Stimulated activated CD8-positive, alpha-beta memory T cell treated with anti-CD3 and anti-CD28 coated beads, Interleukin-12 subunit alpha, Interleukin-12 subunit beta, amount 100 ng/mL, for 4 hours (primary cell): ENCODE measurements around the gene DYNLT1.
A peak's percentile ranks its signal among the peaks of the same experiment; 100 is the strongest.
"Not testable (repeated sequence)": the region's sequence is repeated elsewhere in the genome, so short reads cannot be mapped to it uniquely, and the experiment has no call there.

Source experiments
- DNase-seq: peaks from one replicate; pipeline ENCODE4 v3.0.0-alpha.2; 2020; ENCODE audit warnings: low read depth

DYNLT1 gene

DNA sequence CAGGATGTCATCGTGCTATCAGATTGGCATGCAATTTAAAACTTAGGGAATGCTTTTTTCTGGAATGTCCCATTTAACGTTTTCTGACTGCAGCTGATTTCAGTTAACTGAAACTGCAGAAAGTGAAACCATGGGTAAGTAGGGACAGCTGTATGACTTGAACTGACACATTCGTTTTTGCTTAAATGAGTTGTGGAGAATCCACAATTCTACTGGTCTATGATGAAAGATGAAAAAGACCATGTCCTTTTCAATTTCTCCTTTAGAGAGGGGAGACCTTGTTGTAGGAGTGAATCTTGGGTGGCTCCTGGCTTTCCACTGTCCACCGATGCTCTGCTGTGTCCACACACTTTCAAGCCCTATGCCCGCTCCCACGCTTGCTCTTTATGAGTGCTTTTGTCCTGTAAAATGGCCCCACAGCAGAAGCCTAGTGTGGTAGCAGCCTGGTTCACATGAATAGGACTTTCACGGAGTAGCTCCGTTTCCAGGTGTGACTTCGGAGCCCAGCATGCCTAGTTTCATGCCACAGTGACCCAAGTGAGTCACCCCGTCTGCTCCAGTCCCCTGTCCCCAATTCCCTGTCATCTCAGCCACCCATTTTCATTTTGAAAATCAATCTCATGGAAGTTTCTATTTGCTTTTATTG is 21.9 kb downstream of the DYNLT1 start:
- DNase-seq: no peak

DNA sequence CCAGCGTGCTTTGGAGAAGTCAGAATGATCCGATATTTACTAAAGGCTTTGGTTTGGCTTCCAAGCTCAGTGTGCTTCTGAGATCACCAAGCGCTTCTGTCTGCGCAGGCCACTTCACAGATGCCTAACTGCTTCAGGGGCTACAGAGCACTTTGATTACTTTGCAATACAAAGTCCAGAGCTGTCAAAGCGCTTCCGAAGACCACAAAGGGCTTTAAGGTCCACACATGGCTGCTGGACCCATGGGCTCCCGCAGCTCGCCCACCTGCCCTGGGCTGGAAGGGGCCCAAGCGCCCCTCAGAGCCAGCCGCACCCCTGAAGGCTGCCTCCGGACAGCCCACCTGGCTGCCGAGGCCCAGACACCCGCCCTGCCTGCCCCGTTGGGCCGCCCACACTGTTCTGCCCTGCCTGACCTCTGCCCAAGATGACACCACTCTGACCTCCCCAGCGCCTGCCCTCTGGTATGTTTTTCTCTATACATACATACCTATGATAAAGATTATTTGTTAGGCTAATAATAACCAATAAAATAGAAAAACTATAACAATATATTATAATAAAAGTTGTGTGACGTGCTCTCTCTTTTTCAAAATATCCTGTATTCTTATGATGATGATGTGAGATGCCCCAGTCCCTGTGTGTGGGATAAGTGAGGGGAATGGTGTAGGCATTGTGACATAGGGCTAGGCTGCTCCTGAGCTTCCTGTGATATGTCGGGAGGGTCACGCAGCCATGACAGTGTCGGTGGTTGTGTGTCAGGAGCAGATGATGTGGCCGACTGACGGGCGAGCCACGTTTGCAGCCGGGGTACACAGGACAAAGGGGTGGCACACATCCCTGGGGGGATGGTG is 22.6 kb downstream of the DYNLT1 start:
- no peak for DNase-seq

DNA sequence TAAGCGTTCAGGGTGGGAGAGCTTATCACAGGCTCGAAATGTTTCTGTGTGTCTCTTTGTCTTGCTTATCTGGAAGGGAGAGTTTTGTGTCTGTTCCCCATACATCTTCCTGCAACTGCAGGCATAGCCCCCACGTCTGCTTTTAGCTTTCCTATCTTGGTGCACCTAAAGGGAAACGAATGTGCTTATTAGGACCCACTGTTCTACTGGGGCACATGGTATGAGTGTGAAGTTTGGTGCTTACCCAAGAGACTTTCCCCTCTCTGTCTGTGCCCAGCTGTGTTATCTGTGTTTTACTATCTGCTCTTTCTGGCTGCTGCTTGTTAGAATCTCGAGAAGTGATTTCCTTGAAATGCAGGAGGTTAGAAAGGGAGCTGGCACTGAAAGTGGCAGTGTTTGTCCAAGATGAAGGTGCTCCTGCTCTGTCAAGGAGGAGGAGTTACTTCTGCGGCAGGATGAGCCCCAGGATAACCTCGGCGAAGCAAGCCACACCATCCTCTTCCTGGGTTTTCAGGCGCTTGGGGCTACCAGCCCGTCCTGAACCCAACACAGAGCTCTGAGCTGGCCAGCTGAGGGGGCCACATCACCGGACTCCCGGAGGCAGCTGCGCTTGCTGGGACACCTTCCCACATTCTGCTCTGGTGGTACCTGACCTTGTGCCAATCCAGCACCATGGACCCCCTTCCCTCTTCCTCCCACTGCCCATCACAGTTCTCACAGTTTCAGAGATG is 23.4 kb downstream of the DYNLT1 start:
- DNase-seq: no peak

DNA sequence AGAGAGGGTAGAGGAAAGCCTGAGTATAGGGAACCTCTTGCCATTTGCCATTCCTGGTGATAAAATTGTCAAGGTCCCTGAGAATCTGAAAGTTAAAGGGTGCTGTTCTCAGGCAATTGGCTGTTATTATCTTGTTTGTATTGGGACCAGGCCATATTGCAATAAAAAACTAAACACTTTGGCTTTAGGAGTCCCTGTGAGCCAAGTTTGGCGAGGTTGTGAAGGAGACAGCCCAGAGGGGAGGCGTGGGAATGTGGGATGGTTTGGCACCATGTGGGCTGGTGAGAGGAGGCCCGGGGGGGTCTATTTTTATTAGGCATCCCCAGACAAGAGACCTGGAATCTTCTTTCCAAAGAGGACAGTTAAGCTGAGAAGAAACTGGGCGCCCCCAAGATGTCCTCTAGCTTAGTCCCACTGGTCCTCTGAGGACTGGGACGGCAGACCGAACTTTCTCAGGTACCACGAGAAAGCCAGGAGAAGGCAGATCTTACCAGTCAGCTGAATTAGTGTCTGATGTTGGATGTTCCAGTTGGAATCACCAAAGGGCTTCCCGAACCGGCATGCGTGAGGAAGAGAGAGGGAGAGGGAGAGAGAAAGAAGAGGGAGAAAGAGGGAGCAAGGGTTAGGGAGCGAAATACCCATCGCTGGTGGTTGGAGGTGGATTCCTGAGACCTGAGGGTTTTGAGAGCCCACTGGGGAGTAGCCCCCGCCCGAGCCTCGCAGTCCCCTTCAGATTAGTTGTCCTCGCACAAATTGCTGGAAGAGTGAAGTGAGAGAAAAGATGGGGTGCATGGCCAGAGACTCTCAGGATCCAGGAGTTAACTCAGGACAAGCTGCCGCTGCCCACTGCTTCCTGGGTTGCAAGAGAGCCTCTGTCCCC is 24.4 kb downstream of the DYNLT1 start:
- DNase-seq: no peak

DNA sequence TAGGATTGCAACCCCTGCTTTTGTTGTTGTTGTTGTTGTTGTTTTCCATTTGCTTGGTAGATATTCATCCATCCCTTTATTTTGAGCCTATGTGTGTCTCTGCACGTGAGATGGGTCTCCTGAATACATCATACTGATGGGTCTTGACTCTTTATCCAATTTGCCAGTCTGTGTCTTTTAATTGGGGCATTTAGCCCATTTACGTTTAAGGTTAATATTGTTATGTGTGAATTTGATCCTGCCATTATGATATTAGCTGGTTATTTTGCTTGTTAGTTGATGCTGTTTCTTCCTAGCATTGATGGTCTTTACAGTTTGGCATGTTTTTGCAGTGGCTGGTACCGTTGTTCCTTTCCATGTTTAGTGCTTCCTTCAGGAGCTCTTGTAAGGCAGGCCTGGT is 26.3 kb downstream of the DYNLT1 start:
- DNase-seq: not testable (repeated sequence)

DNA sequence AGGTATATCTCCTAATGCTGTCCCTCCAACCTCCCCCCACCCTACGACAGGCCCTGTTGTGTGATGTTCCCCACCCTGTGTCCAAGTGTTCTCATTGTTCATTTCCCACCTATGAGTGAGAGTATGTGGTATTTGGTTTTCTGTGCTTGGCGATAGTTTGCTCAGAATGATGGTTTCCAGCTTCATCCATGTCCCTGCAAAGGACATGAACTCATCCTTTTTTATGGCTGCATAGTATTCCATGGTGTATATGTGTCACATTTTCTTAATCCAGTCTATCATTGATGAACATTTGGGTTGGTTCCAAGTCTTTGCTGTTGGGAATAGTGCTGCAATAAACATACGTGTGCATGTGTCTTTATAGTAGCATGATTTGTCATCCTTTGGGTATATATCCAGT is 29.9 kb downstream of the DYNLT1 start:
- not testable (repeated sequence) for DNase-seq

DNA sequence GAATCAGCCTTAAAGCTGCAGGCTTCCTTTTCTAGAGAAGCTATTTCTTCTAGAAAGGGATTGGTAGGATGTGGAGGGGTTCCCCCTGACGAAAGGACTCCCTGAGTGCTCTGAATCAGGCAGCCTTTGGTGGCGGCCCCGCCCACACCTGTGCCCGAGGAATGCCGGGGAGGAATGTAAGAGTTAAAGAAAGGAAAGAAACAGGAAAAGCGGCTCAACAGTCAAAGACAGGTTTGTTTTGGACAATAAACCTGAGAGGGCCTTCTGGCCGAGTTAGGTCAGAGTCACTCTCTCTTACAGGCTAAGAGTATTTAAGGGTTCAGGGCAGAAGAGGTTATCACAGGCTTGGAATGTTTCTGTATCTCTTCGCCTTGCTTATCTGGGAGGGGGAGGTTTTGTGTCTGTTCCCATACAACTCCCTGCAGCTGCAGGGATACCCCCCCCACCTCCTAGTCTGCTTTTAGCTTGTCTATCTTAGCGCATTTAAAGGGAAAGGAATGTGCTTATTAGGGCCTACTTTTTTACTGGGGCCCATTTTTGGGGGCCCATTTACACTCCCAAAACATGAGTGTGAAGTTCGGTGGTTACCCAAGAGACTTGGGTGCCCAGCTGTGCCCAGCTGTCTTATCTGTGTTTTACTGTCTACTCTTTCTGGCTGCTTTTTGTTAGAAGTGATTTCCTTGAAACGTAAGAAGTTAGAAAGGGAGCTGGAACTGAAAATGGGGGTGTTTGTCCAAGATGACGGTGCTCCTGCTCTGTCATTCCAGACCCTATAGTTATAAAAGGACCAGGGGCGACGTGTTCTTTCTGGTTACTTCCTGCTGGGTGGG is 32.8 kb downstream of the DYNLT1 start:
- no peak for DNase-seq

DNA sequence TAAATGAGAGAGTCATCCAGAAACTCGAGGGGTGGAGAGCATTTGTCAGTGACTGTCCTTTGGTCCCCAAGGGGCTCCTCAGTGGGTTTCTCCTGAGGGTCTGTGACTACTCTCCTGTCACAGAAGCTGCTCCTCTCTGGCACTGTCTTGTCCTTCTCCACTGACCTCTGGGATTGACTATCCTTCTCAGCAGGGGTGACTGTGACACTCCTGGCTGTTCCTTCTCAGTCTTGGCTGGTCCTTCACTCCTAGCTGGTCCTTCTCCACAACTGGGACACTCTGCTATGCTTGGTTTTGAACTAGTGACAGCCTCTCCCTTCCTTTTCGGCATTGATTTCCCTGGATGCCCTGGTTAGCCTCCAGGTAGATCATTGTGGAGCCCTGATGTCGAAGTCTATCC is 33.5 kb downstream of the DYNLT1 start:
- DNase-seq: no peak

DNA sequence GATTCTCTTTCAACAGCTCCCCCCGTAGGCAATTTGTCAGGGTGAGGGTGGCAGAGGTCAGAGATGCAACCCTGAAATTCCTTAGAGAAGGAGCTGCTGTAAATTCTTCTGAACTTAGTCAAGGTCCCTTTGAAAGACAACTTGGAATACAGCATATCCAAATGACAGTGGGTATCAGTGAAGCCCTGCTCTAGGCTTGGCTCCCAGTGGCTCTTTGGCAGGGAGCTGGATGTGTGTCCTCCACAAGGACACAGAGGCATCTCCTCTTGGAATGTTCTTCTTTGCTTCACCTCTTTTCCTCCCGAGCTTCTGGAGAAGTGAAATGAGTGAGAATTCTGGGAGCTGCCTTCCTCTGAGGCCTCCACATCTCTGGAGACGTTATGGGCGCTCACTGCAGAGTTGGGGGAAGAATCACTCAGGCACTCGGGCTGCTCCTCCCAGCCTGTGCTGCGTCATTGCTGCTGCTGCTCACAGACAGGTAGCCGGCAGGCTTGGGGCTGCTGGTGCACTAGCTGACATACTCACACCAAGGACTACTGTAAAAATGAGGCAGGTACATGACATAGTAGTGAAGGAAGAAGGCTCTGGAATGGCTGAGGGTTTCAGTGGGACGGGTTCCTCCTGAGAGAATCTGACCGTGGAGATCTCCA is 34.1 kb downstream of the DYNLT1 start:
- no peak for DNase-seq

DNA sequence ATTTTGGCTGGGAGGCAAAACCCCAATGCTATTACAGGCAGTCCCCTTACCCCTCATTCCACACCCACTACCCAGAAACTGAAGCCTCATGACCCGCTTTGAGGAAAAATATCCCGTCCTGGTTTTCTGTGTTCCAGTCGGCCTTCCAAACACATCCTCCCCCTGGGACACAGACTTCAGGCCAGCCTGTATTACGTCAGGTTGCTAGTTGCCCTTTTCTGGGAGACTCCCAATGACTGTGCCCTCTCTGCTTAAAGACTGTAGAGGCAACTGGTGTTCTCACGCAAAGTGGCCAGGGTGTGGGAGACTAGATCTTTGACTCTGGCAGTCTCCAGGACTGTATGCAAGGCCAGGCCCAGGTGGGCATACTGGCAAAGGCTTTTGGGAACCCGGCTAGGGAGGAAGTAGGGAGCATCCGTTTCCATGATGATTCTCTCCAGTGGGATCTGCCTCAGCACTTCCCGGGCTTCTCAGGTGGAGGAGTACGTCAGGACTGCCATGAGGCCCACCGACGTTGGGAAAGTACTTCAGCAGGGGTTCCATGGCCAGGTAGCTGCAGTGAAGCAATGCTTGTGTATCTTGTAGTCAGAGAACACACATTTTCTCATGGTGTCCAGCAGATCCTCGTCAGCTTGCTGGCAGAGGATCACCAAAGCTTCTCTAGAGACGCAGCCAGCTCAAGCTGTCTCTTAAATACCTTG is 34.9 kb downstream of the DYNLT1 start:
- DNase-seq: no peak

DNA sequence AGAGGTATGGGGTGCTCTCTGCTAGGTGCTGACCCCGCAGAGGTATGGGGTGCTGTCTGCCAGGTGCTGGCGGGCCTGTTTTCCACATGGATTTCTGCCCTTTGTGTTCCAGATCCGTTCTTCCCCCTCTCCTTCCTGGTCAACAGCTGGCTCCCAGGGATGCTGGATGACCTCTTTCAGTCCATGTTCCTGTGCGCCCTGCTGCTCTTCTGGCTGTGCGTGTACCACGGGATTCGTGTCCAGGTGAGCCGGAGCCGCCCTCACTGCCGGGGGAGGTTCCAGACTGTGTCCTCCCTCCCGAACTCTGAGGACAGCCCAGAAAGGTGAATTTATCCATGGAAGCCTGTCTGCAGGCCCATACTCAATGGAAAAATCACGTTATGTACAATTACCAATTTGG is 36.3 kb downstream of the DYNLT1 start:
- no peak for DNase-seq

DNA sequence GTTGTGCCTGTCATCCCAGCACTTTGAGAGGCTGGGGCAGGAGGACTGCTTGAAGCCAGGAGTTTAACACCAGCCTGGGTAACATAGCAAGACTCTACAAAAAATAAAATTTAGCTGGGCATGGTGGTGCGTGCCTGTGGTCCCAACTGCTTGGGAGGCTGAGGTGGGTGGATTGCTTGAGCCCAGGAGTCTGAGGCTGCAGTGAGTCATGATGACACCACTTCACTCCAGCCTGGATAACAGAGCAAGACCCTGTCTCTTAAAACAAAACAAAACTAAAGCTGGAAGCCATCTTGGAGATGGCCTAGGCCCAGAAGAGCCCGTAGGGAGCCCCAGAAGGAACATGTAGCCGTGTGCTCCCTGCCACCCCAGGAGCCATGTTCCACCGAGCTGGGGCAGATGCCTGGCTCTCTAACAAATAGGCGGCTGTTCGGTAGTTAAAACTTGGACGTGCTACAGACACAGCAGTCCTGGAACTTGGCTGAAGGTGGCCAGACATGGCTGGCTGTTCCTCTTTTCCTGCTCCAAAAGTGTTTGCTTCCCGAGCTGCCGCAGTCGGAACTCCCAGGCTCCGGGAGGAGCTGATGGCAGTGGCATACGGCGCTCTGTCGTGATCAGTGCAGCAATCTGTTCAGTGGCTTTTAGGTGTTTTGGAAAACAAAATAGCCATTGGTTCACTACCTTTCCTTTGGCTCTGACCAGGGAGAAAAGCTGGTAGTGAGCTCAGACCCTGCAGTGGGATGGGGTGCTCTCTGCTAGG is 37.0 kb downstream of the DYNLT1 start:
- DNase-seq: no peak

DNA sequence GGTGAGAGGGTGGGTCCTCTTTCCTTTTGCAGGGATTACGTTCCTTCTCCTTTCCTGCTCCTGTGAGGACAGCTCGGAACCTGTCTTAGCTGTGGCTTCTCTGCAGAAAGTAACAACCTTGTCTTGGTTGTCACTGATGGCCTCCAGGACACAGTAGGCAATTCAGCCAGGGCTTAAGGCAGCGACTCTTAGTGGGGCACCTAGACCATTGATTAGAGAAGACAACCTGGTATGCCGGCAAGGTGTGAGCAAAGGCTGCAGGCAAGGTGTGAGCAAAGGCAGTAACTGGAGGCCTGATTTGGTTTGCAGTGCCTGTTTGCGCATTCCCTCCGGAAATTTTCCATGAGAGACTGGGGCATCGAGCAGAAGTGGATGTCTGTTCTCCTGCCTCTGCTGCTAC is 37.6 kb downstream of the DYNLT1 start:
- no peak for DNase-seq

DNA sequence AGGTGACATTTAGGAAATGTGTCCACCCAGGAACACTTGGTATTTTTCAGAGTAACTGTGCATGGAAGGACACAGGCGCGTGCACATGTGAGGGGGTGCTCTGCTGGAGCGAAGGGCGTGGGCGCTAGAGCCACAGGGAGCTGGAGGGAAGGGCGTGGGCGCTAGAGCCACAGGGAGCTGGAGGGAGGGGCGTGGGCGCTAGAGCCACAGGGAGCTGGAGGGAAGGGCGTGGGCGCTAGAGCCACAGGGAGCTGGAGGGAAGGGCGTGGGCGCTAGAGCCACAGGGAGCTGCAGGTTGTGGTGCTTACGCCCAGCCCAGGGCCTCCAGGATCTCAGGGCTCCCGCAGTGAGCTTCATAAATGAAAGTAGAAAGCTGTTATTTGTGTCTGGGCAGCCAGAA is 38.5 kb downstream of the DYNLT1 start:
- not testable (repeated sequence) for DNase-seq

DNA sequence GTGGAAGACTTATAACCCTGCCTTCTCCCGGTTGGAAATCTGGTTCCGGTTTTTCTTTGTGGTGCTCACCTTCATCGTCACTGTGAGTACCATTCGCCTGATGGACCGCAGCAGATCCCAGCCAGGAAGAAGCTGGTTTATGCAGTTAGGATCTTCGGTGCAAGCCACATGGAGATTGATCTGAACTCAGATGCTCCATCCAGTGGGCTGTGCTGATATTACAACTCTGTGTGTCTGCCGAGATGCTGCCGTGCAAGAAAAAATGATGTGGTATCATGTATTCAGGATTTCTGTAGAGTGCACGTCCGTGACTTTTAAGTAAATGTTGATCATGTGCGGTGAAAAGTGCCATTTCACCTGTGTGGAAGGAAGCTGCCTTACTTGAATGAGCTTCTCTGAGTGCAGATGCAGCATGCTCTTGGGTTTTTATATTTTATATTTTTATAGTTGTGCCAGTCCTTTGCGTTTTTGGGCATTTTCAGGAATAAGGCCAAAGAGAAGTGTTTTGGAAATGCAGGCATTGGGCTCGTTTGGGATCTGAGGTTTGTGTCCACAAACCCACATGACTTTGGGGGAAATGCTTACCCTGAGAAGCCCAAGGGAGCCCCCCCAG is 39.2 kb downstream of the DYNLT1 start:
- DNase-seq: peak; percentile 7

DNA sequence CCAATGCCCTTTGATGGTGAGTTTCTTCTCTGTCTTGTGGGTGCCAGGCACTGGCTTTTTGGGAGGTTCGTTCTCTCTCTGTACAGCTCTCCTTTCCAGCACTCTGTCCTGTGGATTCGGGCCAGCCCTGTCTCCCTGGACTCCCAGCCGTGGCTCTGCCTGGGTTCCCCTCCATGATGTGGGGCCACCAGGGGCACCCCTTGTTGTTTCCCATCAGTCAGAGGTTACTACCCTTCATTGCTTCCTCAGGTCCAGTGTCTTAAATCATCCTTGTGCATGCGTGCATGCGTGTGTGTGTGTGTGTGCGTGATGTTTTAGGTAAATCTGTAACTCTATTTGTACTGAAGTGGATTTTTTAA is 40.5 kb downstream of the DYNLT1 start:
- DNase-seq: no peak

DNA sequence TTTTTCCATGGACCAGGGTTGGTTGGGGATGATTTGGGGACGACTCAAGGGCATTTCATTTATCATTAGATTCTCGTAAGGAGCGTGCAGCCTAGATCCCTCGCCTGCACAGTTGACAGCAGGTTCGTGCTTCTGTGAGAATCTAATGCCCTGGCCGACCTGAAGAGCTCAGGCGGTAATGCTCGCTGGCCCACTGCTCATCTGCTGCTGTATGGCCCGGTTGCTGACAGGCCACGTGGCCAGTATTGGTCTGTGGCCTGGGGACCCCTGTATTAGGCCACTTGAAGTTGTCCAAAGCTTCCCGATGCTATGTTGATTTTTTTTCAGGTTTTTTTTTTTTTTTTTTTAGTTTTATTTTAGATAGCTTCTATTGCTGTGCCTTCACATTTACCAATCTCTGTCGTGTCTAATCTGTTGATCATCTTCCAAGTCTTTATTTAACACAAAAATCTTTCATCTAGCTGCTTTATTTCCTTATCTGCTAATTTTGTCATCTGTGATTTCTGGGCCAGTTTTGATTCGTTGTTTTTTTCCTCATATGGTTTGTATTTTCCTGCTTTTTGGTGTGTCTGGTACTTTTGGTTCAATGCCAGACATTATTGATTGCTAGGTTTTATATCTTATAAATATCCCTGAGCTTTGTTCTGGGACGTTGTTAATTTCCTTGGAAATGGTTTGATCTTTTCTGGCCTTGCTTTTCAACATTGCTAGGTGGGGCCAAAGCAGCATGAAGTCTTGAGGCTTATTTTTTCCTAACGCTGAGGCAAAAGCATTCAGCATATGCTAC is 41.1 kb downstream of the DYNLT1 start:
- no peak for DNase-seq

DNA sequence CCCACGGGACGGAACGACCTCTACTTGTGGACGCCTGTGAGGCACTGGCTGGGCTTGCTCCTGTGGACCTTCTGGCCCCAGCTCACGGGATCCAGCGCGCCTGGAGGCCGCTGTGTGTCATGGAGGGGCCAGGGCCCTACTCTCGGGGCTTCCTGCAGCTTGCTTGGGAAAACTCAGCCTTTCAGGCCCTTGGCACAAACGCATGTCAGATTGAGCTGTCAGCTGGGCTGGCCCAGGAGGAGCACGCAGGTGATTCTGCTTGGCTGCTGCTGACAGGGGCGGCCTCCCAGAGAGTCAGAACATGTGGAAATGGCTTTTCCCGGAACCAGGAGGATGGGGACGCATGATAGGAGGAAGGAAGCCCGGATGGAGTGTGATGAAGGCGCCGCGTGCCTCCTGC is 44.9 kb downstream of the DYNLT1 start:
- DNase-seq: no peak
